A673 (cell line): Measurements from ENCODE around the gene GLO1. TPM values are rescaled to one million over a fixed set of nuclear protein-coding genes. Genes with fewer than 3 reads are reported as not detected.

Experiments
- BruUV-seq: library from RNA; stranded (reverse); fragments of 400-500 nt; replicated peaks from 2 replicates; lab custom pipeline; 2021; lab: Mats Ljungman, UMichigan
- CTCF ChIA-PET: fragments of 300-600 bp; sonication (Branson Sonifier 250); formaldehyde crosslinking; loops from one replicate; lab custom pipeline; 2022; ENCODE audit warnings: antibody characterized with exemption; lab: Charles Lee
- POLR2A ChIA-PET: fragments of 300-600 bp; sonication (Branson Sonifier 250); formaldehyde crosslinking; loops from one replicate; lab custom pipeline; 2022; ENCODE audit warnings: antibody characterized with exemption; ENCODE audit not compliant: low non-redundant PET; lab: Charles Lee
- DNase-seq: peaks from one replicate; pipeline ENCODE4 v3.0.0-alpha.2; 2015; ENCODE audit warnings: low spot score
- H3K27ac ChIP-seq: fragments of 200-600 bp; sonication (generic); 2 replicates; pipeline ENCODE4 v1.5.1; 2016; ENCODE audit warnings: mixed run types, low read depth, mild to moderate bottlenecking, mixed read lengths, antibody characterized with exemption, low read length; ENCODE audit not compliant: poor library complexity, severe bottlenecking
- H3K27me3 ChIP-seq: fragments of 200-600 bp; sonication (generic); replicated peaks from 2 replicates; pipeline ENCODE4 v1.6.1; 2017; ENCODE audit warnings: mixed run types, low read depth, mild to moderate bottlenecking, mixed read lengths, antibody characterized with exemption, low read length; ENCODE audit not compliant: insufficient read depth, poor library complexity
- H3K36me3 ChIP-seq: fragments of 200-600 bp; sonication (generic); 2 replicates; pipeline ENCODE4 v1.6.1; 2016; ENCODE audit warnings: mixed run types, mild to moderate bottlenecking, mixed read lengths, antibody characterized with exemption, low read length; ENCODE audit not compliant: insufficient read depth, poor library complexity, severe bottlenecking
- H3K4me1 ChIP-seq: fragments of 200-600 bp; sonication (generic); 2 replicates; pipeline ENCODE4 v1.6.1; 2017; ENCODE audit warnings: mixed run types, mild to moderate bottlenecking, mixed read lengths, antibody characterized with exemption, low read length; ENCODE audit not compliant: insufficient read depth, poor library complexity, severe bottlenecking
- H3K4me3 ChIP-seq: fragments of 200-600 bp; sonication (generic); 2 replicates; pipeline ENCODE4 v1.5.1; 2016; ENCODE audit warnings: low read depth, mixed run types, mild to moderate bottlenecking, mixed read lengths, low read length; ENCODE audit not compliant: poor library complexity, severe bottlenecking
- H3K9me3 ChIP-seq: fragments of 200-600 bp; sonication (generic); 2 replicates; pipeline ENCODE4 v1.6.1; 2016; ENCODE audit warnings: mixed run types, low read depth, mild to moderate bottlenecking, mixed read lengths, antibody characterized with exemption, low read length; ENCODE audit not compliant: poor library complexity, severe bottlenecking
- EZH2 ChIP-seq: fragments of 200-600 bp; sonication (generic); IDR thresholded peaks from 2 replicates; pipeline ENCODE4 v1.6.1; 2017; ENCODE audit warnings: borderline replicate concordance, low read depth, mild to moderate bottlenecking, mixed read lengths, antibody characterized with exemption, low read length; ENCODE audit not compliant: poor library complexity, severe bottlenecking
- intact Hi-C: fragments of 100-400 bp; cut with micrococcal nuclease; formaldehyde crosslinking; loops from one replicate; pipeline ENCODE4 v1.10.0; 2022; ENCODE audit not compliant: unreplicated experiment
- total RNA-seq: library from RNA; stranded (reverse); gene quantifications from 2 replicates; pipeline ENCODE4 v1.2.3, GENCODE V29; 2021
- TF ChIP-seq, protein P1 (sequence below): fragments of 300-800, 200-600 bp; sonication (generic); conservative IDR thresholded peaks from 2 replicates; pipeline ENCODE4 v1.5.1; 2017; ENCODE audit warnings: low read depth, mild to moderate bottlenecking, antibody characterized with exemption, low read length, moderate library complexity, mixed read lengths

The GLO1 gene
- total RNA-seq, 1 experiment from 2014 or later = 183 TPM

GRCh38 chr6:38681850-38682249 lies 21.1 kb downstream of the GLO1 start:
- CTCF ChIA-PET = no interaction called here

DNA sequence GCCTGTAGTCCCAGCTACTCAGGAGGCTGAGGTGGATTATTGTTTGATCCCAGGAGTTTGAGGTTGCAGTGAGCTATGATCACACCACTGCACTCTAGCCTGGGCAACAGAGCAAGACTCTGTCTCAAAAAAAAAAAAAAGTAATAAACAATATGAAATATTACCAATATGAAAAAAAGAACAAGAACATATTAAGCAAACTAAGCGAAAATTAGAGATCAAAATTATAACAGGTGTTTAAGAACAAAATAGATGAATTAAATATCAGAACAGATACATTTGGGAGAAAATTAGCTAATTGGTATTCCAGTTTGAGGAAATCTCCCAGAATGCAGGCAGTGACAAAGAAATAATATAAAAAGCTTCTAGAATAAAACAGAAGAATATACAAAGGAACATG lies 23.3 kb downstream of the GLO1 start:
- H3K4me3 ChIP-seq = no peak overlapping the region
- no peaks in the 10 kb centered on the region for H3K4me1 ChIP-seq
- no peak overlapping the region for H3K27ac ChIP-seq
- H3K9me3 ChIP-seq = no peaks in the 10 kb centered on the region
- peaks cover 67% of the 10 kb centered on the region for H3K36me3 ChIP-seq
- intact Hi-C loops = no loop called here
- ChIA-PET POLR2A (no interaction called here), CTCF (no interaction called here)
- H3K27me3 ChIP-seq = no peaks in the 10 kb centered on the region
- TF ChIP-seq, protein P1, sequence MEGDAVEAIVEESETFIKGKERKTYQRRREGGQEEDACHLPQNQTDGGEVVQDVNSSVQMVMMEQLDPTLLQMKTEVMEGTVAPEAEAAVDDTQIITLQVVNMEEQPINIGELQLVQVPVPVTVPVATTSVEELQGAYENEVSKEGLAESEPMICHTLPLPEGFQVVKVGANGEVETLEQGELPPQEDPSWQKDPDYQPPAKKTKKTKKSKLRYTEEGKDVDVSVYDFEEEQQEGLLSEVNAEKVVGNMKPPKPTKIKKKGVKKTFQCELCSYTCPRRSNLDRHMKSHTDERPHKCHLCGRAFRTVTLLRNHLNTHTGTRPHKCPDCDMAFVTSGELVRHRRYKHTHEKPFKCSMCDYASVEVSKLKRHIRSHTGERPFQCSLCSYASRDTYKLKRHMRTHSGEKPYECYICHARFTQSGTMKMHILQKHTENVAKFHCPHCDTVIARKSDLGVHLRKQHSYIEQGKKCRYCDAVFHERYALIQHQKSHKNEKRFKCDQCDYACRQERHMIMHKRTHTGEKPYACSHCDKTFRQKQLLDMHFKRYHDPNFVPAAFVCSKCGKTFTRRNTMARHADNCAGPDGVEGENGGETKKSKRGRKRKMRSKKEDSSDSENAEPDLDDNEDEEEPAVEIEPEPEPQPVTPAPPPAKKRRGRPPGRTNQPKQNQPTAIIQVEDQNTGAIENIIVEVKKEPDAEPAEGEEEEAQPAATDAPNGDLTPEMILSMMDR = no peak
- TF ChIP-seq EZH2 = no peak
- DNase-seq = no peak
- no TSS peak for BruUV-seq

More at GRCh38 chr6:38681850-38682249, 21.1 kb downstream of the GLO1 start:
- no peak for DNase-seq
- no peak overlapping the region for H3K27ac ChIP-seq
- H3K9me3 ChIP-seq = no peaks in the 10 kb centered on the region
- TF ChIP-seq EZH2 = no peak
- TF ChIP-seq, protein P1 = no peak
- no TSS peak for BruUV-seq
- POLR2A ChIA-PET = no interaction called here
- H3K36me3 ChIP-seq = peaks cover 54% of the 10 kb centered on the region
- no peak overlapping the region for H3K4me3 ChIP-seq
- intact Hi-C loops = no loop called here
- no peaks in the 10 kb centered on the region for H3K4me1 ChIP-seq
- H3K27me3 ChIP-seq = no peaks in the 10 kb centered on the region

DNA sequence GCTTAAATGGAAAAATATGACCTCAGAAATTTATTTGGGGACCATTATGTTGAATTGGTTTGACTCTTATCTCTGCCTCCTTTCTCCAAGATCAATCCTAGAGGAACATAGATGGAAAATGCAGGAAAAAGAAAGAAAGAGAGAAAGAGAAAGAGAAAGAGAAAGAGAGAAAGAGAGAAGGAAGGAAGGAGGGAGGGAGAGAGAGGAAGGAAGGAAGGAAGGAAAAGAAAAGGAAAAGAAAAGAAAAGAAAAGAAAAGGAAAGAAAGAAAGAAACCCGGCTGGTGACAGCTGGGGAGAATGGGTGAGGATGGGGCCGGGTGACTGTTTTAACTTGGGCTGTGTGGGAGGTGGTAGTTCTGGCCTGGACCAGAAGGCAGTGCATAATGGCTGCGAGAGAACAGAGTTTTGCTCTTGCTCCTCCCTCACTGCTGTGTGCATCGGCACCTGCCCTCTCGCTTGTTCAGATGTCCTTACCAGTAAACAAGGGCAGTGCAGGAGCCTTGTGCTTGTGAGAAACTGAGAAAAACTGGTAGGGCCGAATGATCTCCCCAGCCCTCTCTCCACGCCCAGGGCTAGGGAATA lies 24.7 kb downstream of the GLO1 start:
- POLR2A ChIA-PET = no interaction called here
- CTCF ChIA-PET = no interaction called here
- Histone ChIP-seq H3K27ac (no peak overlapping the region), H3K36me3 (peaks cover 56% of the 10 kb centered on the region), H3K27me3 (no peaks in the 10 kb centered on the region), H3K9me3 (no peaks in the 10 kb centered on the region), H3K4me1 (no peaks in the 10 kb centered on the region), H3K4me3 (no peak overlapping the region)
- no peak for DNase-seq
- intact Hi-C loops = no loop called here
- TF ChIP-seq EZH2 = no peak
- TF ChIP-seq, protein P1 = no peak
- BruUV-seq = no TSS peak
